ENCODE results near the gene FXYD7. TPM values are rescaled to one million over a fixed set of nuclear protein-coding genes. Genes with fewer than 3 reads are reported as not detected.
"Not testable (repeated sequence)": the region's sequence is repeated elsewhere in the genome, so short reads cannot be mapped to it uniquely, and the experiment has no call there.

The FXYD7 gene
- total and polyA plus RNA-seq, 10 donors, result 1.2 to 4.4 (median 2.3) TPM; not detected in 1

DNA sequence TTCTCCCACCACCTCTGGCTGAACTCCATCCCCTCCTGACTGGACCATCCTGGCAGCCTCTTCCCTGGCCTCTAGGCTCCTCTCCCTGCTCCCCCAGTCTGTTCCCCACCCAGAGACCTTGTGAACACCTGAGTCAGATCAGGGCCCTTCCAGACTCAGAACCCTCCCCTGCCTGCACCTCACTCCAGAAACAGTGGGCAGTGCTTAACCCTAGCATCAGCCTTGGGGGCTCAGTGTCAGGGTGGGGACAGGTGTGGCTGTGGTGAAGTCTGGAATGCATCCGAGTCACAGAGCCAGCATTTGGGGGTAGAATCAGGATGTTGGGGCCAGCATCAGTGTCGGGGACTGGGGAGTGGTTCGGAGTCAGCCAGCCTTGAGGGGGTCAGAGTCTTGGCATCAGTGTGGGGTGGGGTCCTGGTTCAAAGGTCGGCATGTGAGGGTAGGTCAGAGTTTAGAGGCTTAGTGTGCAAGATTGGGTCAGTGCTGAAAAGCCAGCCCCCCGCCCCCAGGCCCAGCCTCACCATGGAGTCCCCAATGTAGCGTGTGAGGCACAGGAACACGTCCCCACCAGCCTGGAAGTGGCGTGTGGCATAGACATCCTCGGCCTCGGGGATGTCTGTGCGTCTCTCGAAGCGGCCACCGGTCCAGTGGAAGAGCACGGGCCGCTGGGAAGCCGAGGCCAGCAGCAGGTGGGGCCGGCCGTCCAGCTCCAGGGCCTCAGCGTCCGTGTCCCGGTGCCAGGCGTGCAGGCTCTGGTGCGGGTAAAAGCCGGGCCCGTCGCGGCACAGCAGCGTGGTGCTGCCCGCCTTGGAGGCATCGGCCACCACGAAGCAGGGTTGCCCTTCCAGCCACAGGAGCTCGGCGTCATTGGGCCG, 17.1 kb upstream of the FXYD7 start:
- H3K27ac ChIP-seq, result peak overlapping the region in 1 of 8 donors; percentile 88
- intact Hi-C loops (cut with DNase I; ENCODE audit: low total_unique reads), result no loop called here
- WGBS, 5 donors, result 89 to 95% (median 90%) methylated on average over 9 to 35 of the region's 35 CpGs

DNA sequence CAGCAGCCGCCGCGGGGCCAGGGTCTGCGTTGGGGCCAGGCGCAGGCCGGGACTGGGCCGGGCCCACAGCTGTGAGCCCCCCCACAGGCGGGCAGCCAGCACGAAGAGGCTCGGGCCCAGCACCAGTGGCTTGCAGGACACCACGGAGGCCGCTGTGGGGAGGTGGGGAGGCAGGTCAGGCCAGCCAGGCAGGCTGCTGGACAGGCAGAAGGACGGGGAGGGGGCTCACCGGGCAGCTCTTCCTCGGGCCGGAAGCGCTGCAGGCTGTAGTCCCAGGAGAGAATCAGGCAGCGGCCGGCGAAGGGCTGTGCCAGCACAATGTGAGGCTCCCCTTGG, 16.5 kb upstream of the FXYD7 start:
- Histone ChIP-seq H3K27ac (no peak overlapping the region), H3K27me3 (replicated peaks in 1 of 7) (no peaks in the 10 kb centered on the region), H3K9me3 (no peaks in the 10 kb centered on the region), H3K36me3 (no peaks in the 10 kb centered on the region), H3K4me3 (no peak overlapping the region), H3K4me1 (peaks cover 9 to 32% (median 24%) of the 10 kb centered on the region in 6 donors)
- DNase-seq, result no peak
- no peak for TF ChIP-seq POLR2A (IDR thresholded peaks at IDR 0.05)
- TF ChIP-seq, protein P1, sequence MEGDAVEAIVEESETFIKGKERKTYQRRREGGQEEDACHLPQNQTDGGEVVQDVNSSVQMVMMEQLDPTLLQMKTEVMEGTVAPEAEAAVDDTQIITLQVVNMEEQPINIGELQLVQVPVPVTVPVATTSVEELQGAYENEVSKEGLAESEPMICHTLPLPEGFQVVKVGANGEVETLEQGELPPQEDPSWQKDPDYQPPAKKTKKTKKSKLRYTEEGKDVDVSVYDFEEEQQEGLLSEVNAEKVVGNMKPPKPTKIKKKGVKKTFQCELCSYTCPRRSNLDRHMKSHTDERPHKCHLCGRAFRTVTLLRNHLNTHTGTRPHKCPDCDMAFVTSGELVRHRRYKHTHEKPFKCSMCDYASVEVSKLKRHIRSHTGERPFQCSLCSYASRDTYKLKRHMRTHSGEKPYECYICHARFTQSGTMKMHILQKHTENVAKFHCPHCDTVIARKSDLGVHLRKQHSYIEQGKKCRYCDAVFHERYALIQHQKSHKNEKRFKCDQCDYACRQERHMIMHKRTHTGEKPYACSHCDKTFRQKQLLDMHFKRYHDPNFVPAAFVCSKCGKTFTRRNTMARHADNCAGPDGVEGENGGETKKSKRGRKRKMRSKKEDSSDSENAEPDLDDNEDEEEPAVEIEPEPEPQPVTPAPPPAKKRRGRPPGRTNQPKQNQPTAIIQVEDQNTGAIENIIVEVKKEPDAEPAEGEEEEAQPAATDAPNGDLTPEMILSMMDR (IDR thresholded peaks at IDR 0.05 in 8 of 11, conservative IDR thresholded peaks at IDR 0.05 in 3 of 11), result no peak
- TF ChIP-seq POLR2AphosphoS5 (IDR thresholded peaks at IDR 0.05), result no peak
- 71 to 91% (median 80%) methylated on average over 18 to 20 of the region's 20 CpGs; no CpG with 5 or more reads in 1 of the 5 donors for WGBS, 5 donors
- intact Hi-C loops (cut with DNase I; ENCODE audit: low total_unique reads), result no loop called here

More for the DNA sequence above, 17.1 kb upstream of the FXYD7 start:
- H3K27me3 ChIP-seq (replicated peaks in 1 of 7), result no peaks in the 10 kb centered on the region
- TF ChIP-seq POLR2A (IDR thresholded peaks at IDR 0.05), result no peak
- TF ChIP-seq, protein P1 (IDR thresholded peaks at IDR 0.05 in 8 of 11, conservative IDR thresholded peaks at IDR 0.05 in 3 of 11), result no peak
- TF ChIP-seq POLR2AphosphoS5 (IDR thresholded peaks at IDR 0.05), result no peak
- peaks cover 9 to 32% (median 24%) of the 10 kb centered on the region in 6 donors for H3K4me1 ChIP-seq
- no peaks in the 10 kb centered on the region for H3K36me3 ChIP-seq
- no peak for DNase-seq
- no peak overlapping the region for H3K4me3 ChIP-seq
- H3K9me3 ChIP-seq, result no peaks in the 10 kb centered on the region

DNA sequence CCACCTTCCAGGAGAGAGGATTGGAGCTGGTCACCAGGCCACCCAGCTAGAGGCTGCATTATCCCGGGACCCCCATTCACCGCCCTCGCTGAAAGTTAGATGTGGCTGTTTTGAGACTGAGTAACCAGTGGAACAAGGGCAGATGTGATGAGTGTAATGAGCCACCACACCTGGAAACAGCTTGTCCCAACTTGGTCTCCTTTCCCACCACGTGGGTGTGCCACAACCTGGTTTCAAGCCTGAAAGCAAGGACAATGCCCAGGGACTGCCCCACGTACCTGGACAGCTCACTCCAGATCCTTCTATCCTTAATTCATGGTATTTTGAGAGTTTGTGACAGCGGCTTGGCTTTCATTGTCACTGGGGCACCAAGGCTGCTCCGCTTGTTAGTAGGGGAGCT, 15.2 kb upstream of the FXYD7 start:
- H3K4me3 ChIP-seq, result no peak overlapping the region
- TF ChIP-seq POLR2AphosphoS5 (IDR thresholded peaks at IDR 0.05) (no peak), POLR2A (IDR thresholded peaks at IDR 0.05) (no peak)
- TF ChIP-seq, protein P1 (IDR thresholded peaks at IDR 0.05 in 8 of 11, conservative IDR thresholded peaks at IDR 0.05 in 3 of 11), result no peak
- H3K27ac ChIP-seq, result no peak overlapping the region
- no peaks in the 10 kb centered on the region for H3K36me3 ChIP-seq
- peaks cover 9 to 32% (median 24%) of the 10 kb centered on the region in 6 donors for H3K4me1 ChIP-seq
- DNase-seq, result no peak
- 82 to 93% (median 93%) methylated on average over 5 to 7 of the region's 7 CpGs for WGBS, 5 donors
- no peaks in the 10 kb centered on the region for H3K27me3 ChIP-seq (replicated peaks in 1 of 7)
- intact Hi-C loops (cut with DNase I; ENCODE audit: low total_unique reads), result no loop called here
- no peaks in the 10 kb centered on the region for H3K9me3 ChIP-seq

DNA sequence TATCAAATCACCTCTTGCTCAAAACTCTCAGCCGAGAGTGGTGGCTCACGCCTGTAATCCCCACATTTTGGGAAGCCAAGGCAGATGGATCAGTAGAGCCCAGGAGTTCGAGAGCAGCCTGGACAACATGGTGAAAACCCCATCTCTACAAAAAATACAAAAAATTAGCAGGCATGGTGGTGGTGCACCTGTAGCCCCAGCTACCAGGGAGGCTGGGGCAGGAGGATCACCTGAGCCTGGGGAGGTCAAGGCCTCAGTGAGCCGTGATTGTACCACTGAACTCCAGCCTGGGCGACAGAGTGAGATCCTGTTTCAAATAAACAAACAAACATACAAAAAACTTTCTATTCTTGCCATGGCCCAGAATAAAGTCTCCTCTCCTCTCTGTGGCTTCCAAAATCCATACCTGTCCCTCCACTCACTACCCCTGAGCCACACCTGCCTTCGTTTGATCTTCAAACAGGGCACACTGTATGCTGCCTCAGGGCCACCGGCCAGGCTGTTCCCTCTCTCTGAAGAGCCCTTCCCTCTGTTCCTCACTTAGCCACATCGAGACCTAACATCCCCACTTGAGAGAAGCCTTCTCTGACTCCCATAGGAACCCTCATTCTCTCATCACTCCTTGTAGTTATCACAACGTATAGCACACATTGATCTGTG, 14.5 kb upstream of the FXYD7 start:
- H3K36me3 ChIP-seq, result no peaks in the 10 kb centered on the region
- intact Hi-C loops (cut with DNase I; ENCODE audit: low total_unique reads), result no loop called here
- no peaks in the 10 kb centered on the region for H3K9me3 ChIP-seq
- no peak for DNase-seq
- peaks cover 9 to 29% (median 21%) of the 10 kb centered on the region in 6 donors for H3K4me1 ChIP-seq
- H3K27me3 ChIP-seq (replicated peaks in 1 of 7), result no peaks in the 10 kb centered on the region
- H3K4me3 ChIP-seq, result no peak overlapping the region
- TF ChIP-seq POLR2AphosphoS5 (IDR thresholded peaks at IDR 0.05), result no peak
- TF ChIP-seq, protein P1 (IDR thresholded peaks at IDR 0.05 in 8 of 11, conservative IDR thresholded peaks at IDR 0.05 in 3 of 11), result no peak
- TF ChIP-seq POLR2A (IDR thresholded peaks at IDR 0.05), result no peak
- 84 to 93% (median 89%) methylated on average over 9 of the region's 9 CpGs for WGBS, 5 donors
- no peak overlapping the region for H3K27ac ChIP-seq

DNA sequence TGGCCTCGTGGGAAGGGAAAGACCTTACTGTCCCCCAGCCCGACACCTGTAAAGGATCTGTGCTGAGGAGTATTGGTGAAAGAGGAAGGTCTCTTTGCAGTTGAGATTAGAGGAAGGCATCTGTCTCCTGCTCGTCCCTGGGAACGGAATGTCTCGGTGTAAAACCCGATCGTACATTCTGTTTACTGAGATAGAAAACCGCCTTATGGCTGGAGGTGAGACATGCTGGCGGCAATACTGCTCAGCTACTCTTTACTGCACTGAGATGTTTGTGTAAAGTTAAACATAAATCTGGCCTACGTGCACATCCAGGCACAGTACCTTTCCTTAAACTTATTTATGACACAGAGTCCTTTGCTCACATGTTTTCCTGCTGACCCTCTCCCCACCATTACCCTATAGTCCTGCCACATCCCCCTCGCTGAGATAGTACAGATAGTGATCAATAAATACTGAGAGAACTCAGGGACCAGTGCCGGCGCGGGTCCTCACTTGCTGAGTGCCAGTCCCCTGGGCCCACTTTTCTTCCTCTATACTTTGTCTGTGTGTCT, 13.3 kb upstream of the FXYD7 start:
- H3K9me3 ChIP-seq; DNase-seq; H3K4me3 ChIP-seq; intact Hi-C loops (cut with DNase I; ENCODE audit: low total_unique reads); H3K36me3 ChIP-seq; H3K27ac ChIP-seq; H3K27me3 ChIP-seq (replicated peaks in 1 of 7): not testable (repeated sequence)
- WGBS, 5 donors, result 68 to 73% (median 72%) methylated on average over 14 of the region's 14 CpGs
- peaks cover 2 to 17% (median 8%) of the 10 kb centered on the region in 6 donors for H3K4me1 ChIP-seq
